ENCODE data around the gene GUCA2A.

DNA sequence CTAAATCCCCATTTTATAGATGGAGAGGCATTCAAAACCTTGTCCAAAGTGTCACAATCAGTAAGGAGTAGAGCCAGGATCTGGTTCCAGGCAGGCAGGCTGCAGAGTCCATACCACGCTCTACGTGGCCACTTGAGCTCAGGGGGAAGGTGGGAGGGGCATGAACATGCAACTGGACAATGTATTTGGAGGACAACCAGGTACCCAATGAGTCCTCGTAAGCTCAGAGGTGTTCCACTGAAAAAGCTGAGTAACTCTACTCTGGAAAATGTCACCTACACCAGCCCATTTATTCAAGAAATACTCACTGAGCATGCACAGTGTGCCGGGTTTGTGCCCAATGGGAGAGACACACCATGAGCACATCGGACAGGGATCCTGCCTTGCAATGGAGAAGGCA is 22.6 kb downstream of the GUCA2A start:
- TF ChIP-seq ARNT (IDR thresholded peaks at IDR 0.05), result no peak
- no peak for TF ChIP-seq HDGF (IDR thresholded peaks at IDR 0.05; ENCODE audit: borderline replicate concordance)
- no peak for TF ChIP-seq CTBP1 (IDR thresholded peaks at IDR 0.05; ENCODE audit: borderline replicate concordance)
